CD14-positive monocyte (primary cell): ENCODE measurements around the gene RNPS1. TPM values are rescaled to one million over a fixed set of nuclear protein-coding genes. Genes with fewer than 3 reads are reported as not detected.

Experiments used
- DNase-seq, 3 donors: peaks; one replicate each; pipeline ENCODE4 v3.0.0-alpha.2; 2011 to 2022
- H2AFZ ChIP-seq: 2 replicates; pipeline ENCODE4 v1.6.0; 2012; ENCODE audit warnings: mild to moderate bottlenecking, low read depth, low read length, inconsistent platforms; ENCODE audit not compliant: insufficient read depth, poor library complexity, severe bottlenecking
- H3K27ac ChIP-seq, 2 donors: 1 replicate in 1 of 2; 2 replicates in 1 of 2; pipeline ENCODE4 v1.5.1; 2012 to 2013; ENCODE audit warnings: low read length in 2 of 2, control low read depth in 1 of 2, inconsistent platforms in 1 of 2, low read depth in 1 of 2, mild to moderate bottlenecking in 1 of 2
- H3K27me3 ChIP-seq, 2 donors: one replicate each; pipeline versions ENCODE4 v1.6.0 to v1.6.1; 2011 to 2013; ENCODE audit warnings: low read length in 2 of 2; ENCODE audit not compliant: control insufficient read depth in 2 of 2, insufficient read depth in 2 of 2
- H3K36me3 ChIP-seq, 2 donors: replicated peaks in 1 of 2; 1 replicate in 1 of 2; 2 replicates in 1 of 2; pipeline versions ENCODE4 v1.5.1 to v1.6.1; 2012 to 2013; ENCODE audit warnings: low read length in 2 of 2, control low read depth in 1 of 2, inconsistent platforms in 1 of 2, mild to moderate bottlenecking in 1 of 2; ENCODE audit not compliant: insufficient read depth in 2 of 2, control insufficient read depth in 1 of 2
- H3K4me1 ChIP-seq, 2 donors: 1 replicate in 1 of 2; 2 replicates in 1 of 2; pipeline versions ENCODE4 v1.5.1 to v1.6.1; 2012 to 2013; ENCODE audit warnings: low read length in 2 of 2, control low read depth in 1 of 2, inconsistent platforms in 1 of 2, mild to moderate bottlenecking in 1 of 2, moderate library complexity in 1 of 2; ENCODE audit not compliant: insufficient read depth in 2 of 2, control insufficient read depth in 1 of 2
- H3K4me2 ChIP-seq: replicated peaks from 2 replicates; pipeline ENCODE3; 2012; ENCODE audit warnings: low read length, moderate library complexity, mild to moderate bottlenecking; ENCODE audit not compliant: poor library complexity, severe bottlenecking; ENCODE audit errors: extremely low read depth
- H3K4me3 ChIP-seq, 3 experiments: fragments of 200-600 bp in 1 of 3; sonication (generic) in 1 of 3; replicated peaks in 1 of 3; 1 replicate in 2 of 3; 2 replicates in 1 of 3; pipeline ENCODE4 v1.5.1; 2011 to 2013; ENCODE audit warnings: low read length in 3 of 3, mild to moderate bottlenecking in 3 of 3, control low read depth in 2 of 3, low read depth in 2 of 3, inconsistent platforms in 1 of 3, moderate library complexity in 1 of 3
- H3K79me2 ChIP-seq: 2 replicates; pipeline ENCODE4 v1.6.0; 2012; ENCODE audit warnings: mild to moderate bottlenecking, control low read depth, inconsistent platforms, low read length, moderate library complexity; ENCODE audit not compliant: insufficient read depth
- H3K9ac ChIP-seq: 2 replicates; pipeline ENCODE4 v1.6.0; 2017; ENCODE audit warnings: low read length, mild to moderate bottlenecking; ENCODE audit not compliant: insufficient read depth, poor library complexity, severe bottlenecking
- H3K9me3 ChIP-seq, 2 donors: replicated peaks in 1 of 2; 1 replicate in 1 of 2; 2 replicates in 1 of 2; pipeline versions ENCODE4 v1.5.1 to v1.6.1; 2012 to 2013; ENCODE audit warnings: low read length in 2 of 2, control low read depth in 1 of 2; ENCODE audit not compliant: control insufficient read depth in 1 of 2, insufficient read depth in 1 of 2
- H4K20me1 ChIP-seq: 2 replicates; pipeline ENCODE4 v1.6.0; 2012; ENCODE audit warnings: mild to moderate bottlenecking, low read length, control low read depth, moderate library complexity; ENCODE audit not compliant: insufficient read depth
- H3K27ac Mint-ChIP-seq, 7 donors: one replicate each; pipeline ENCODE4 v1.8.0; 2020; ENCODE audit warnings: mild to moderate bottlenecking in 7 of 7, mixed read lengths in 7 of 7, moderate library complexity in 6 of 7, inconsistent platforms in 2 of 7
- H3K27me3 Mint-ChIP-seq, 3 donors: one replicate each; pipeline ENCODE4 v1.8.0; 2021 to 2022; ENCODE audit warnings: low read depth in 3 of 3, mild to moderate bottlenecking in 3 of 3, mixed read lengths in 3 of 3, moderate library complexity in 3 of 3, inconsistent platforms in 1 of 3
- H3K36me3 Mint-ChIP-seq, 2 donors: one replicate each; pipeline ENCODE4 v1.8.0; 2020; ENCODE audit warnings: mixed read lengths in 2 of 2, inconsistent platforms in 1 of 2, mild to moderate bottlenecking in 1 of 2
- H3K4me1 Mint-ChIP-seq: one replicate; pipeline ENCODE4 v1.8.0; 2020; ENCODE audit warnings: mild to moderate bottlenecking, mixed read lengths
- H3K4me3 Mint-ChIP-seq, 2 donors: one replicate each; pipeline ENCODE4 v1.8.0; 2020; ENCODE audit warnings: mild to moderate bottlenecking in 2 of 2, mixed read lengths in 2 of 2, moderate library complexity in 1 of 2
- H3K9me3 Mint-ChIP-seq, 7 donors: one replicate each; pipeline ENCODE4 v1.8.0; 2020 to 2022; ENCODE audit warnings: mixed read lengths in 7 of 7, mild to moderate bottlenecking in 6 of 7, moderate library complexity in 6 of 7, inconsistent platforms in 2 of 7
- WGBS: methylation state at CpG from one replicate; pipeline ENCODE4 v1.1.5; 2013; ENCODE audit warnings: missing lambda C conversion rate; ENCODE audit not compliant: insufficient coverage; 5-methylcytosine and 5-hydroxymethylcytosine counted together
- intact Hi-C, 2 donors: fragments of 100-400 bp; cut with micrococcal nuclease; formaldehyde crosslinking; loops; one replicate each; pipeline versions ENCODE4 v1.15.0 to v1.15.1; 2023
- polyA plus RNA-seq, 3 donors: library from polyadenylated mRNA; depleted of rRNA in 1 of 3; unstranded in 2 of 3; stranded (reverse) in 1 of 3; fragments of 300-500 nt in 2 of 3; fragments of >200 nt in 1 of 3; fragmentation: Illumina TruSeq in 2 of 3; gene quantifications; 1 replicate in 2 of 3; 2 replicates in 1 of 3; pipeline ENCODE4 v1.2.3, GENCODE V29; 2012 to 2021
- TF ChIP-seq, protein P1 (sequence below): fragments of 200-600 bp; IDR thresholded peaks from one replicate; pipeline ENCODE4 v1.8.0; 2022; ENCODE audit warnings: antibody characterized with exemption, mild to moderate bottlenecking

The RNPS1 gene
- polyA plus RNA-seq, 3 donors, result 93.7 to 176 (median 106) TPM

DNA sequence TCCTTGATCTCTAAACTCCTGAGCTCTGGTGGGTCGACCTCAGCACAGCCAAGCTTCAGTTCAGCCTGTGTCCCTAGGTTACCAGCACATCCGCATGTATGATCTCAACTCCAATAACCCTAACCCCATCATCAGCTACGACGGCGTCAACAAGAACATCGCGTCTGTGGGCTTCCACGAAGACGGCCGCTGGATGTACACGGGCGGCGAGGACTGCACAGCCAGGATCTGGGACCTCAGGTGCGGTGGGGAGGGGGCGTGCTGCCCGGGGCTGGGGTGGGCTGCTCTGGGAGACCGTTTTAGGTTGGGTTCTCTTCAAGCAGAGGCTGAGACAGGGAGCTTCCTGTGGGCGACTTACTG is 61.5 kb downstream of the RNPS1 start:
- Histone ChIP-seq H4K20me1 (peaks cover 24% of the 10 kb centered on the region), H3K79me2 (peaks cover 21% of the 10 kb centered on the region), H3K9me3 (no peaks in the 10 kb centered on the region), H3K4me1 (peaks cover 23 to 27% of the 10 kb centered on the region in 2 donors), H3K27ac (peak overlapping the region; percentile 60 to 83), H2AFZ (no peak overlapping the region), H3K9ac (no peak overlapping the region), H3K4me3 (peak overlapping the region in 1 of 3 experiments; percentile 92), H3K36me3 (peaks cover 27 to 33% of the 10 kb centered on the region in 2 donors), H3K27me3 (peaks cover 0 to 2% of the 10 kb centered on the region in 2 donors), H3K4me2 (peak overlapping the region; percentile 95)
- Mint-ChIP-seq H3K4me3 (peak overlapping the region; percentile 75 to 77), H3K27ac (peak overlapping the region in 6 of 7 donors; percentile 1 to 84 (median 76)), H3K9me3 (peaks cover 0 to 5% (median 0%) of the 10 kb centered on the region in 7 donors), H3K36me3 (peaks cover 17 to 34% of the 10 kb centered on the region in 2 donors), H3K27me3 (peaks cover 2 to 6% (median 4%) of the 10 kb centered on the region in 3 donors), H3K4me1 (peaks cover 25% of the 10 kb centered on the region)
- WGBS, result 79% methylated on average over 15 of the region's 18 CpGs
- intact Hi-C loops, result loop anchor here (5.0 kb wide), 2 partner anchors 49 to 61 kb away; partner anchors contain the start of genes RNPS1 (in 2 of the 2) and TRAF7 (in 1 of the 2)
- no peak for DNase-seq
- TF ChIP-seq, protein P1, sequence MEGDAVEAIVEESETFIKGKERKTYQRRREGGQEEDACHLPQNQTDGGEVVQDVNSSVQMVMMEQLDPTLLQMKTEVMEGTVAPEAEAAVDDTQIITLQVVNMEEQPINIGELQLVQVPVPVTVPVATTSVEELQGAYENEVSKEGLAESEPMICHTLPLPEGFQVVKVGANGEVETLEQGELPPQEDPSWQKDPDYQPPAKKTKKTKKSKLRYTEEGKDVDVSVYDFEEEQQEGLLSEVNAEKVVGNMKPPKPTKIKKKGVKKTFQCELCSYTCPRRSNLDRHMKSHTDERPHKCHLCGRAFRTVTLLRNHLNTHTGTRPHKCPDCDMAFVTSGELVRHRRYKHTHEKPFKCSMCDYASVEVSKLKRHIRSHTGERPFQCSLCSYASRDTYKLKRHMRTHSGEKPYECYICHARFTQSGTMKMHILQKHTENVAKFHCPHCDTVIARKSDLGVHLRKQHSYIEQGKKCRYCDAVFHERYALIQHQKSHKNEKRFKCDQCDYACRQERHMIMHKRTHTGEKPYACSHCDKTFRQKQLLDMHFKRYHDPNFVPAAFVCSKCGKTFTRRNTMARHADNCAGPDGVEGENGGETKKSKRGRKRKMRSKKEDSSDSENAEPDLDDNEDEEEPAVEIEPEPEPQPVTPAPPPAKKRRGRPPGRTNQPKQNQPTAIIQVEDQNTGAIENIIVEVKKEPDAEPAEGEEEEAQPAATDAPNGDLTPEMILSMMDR, result no peak

DNA sequence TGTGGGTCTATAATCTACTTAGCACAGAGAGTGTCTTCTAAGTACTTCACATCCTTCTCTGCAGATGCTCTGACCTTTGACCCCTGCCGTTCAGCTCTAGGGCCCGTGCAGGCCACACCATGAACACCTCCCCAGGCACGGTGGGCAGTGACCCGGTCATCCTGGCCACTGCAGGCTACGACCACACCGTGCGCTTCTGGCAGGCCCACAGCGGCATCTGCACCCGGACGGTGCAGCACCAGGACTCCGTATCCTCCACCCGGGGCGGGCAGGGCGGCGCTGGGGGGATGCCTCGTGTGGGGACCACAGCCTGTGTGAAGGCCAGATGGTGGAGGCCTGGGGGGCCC is 62.0 kb downstream of the RNPS1 start:
- Histone ChIP-seq H2AFZ (peak overlapping the region; percentile 88), H3K9ac (peak overlapping the region; percentile 76), H4K20me1 (peaks cover 23% of the 10 kb centered on the region), H3K4me3 (peak overlapping the region; percentile 64 to 92 (median 77)), H3K79me2 (peaks cover 18% of the 10 kb centered on the region), H3K9me3 (no peaks in the 10 kb centered on the region), H3K27me3 (peaks cover 0 to 2% of the 10 kb centered on the region in 2 donors), H3K4me2 (peak overlapping the region; percentile 95), H3K4me1 (peaks cover 23 to 27% of the 10 kb centered on the region in 2 donors), H3K36me3 (peaks cover 27 to 33% of the 10 kb centered on the region in 2 donors), H3K27ac (peak overlapping the region; percentile 60 to 83)
- H3K4me3 Mint-ChIP-seq, result peak overlapping the region; percentile 75 to 77
- peak overlapping the region in 6 of 7 donors; percentile 49 to 81 (median 68) for H3K27ac Mint-ChIP-seq
- H3K4me1 Mint-ChIP-seq, result peaks cover 25% of the 10 kb centered on the region
- intact Hi-C loops, result loop anchor here (2.0 to 5.0 kb wide), 3 partner anchors 49 to 61 kb away; partner anchors contain the start of genes RNPS1 (in 2 of the 2) and TRAF7 (in 2 of the 2)
- peaks cover 17 to 32% of the 10 kb centered on the region in 2 donors for H3K36me3 Mint-ChIP-seq
- peaks cover 0 to 5% (median 0%) of the 10 kb centered on the region in 7 donors for H3K9me3 Mint-ChIP-seq
- peaks cover 4 to 9% (median 6%) of the 10 kb centered on the region in 3 donors for H3K27me3 Mint-ChIP-seq
- TF ChIP-seq, protein P1, result no peak
- DNase-seq, result no peak
- WGBS, result 13% methylated on average over 14 of the region's 16 CpGs
